Measurements from ENCODE around the gene GALNT14. TPM values are rescaled to one million over a fixed set of nuclear protein-coding genes. Genes with fewer than 3 reads are reported as not detected.

The GALNT14 gene
- total and polyA plus RNA-seq, 9 donors, result 0.28 to 9.8 (median 1.6) TPM; not detected in 3

DNA sequence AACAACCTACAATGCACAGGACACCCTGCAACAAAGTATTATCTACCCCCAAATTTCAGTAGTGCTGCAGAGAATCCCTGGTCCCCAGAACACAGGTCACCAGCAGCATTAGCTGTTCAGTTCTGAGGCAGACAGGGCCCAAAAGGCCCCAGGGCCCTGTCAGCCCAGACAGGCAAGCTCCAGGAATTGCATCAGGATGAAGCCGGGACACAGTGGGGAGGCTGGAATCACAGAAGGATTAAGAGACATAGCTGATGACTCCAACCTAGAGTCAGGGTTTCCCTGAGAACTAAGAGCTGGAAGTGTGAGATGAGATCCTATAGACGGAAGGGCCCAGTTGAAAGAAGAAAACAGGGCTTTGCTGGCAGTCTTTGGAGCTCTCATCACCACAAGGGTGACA, 148.1 kb downstream of the GALNT14 start:
- Histone ChIP-seq H3K4me1 (ENCODE audit: insufficient read depth) (peaks cover 2% of the 10 kb centered on the region), H3K27me3 (no peaks in the 10 kb centered on the region), H3K4me3 (no peak overlapping the region), H3K36me3 (no peaks in the 10 kb centered on the region), H3K9me3 (no peaks in the 10 kb centered on the region), H3K27ac (no peak overlapping the region)
- intact Hi-C loops (cut with DNase I), result no loop called here
- no peak for DNase-seq
- WGBS, 3 donors, result 91 to 100% (median 98%) methylated on average over 2 of the region's 2 CpGs
- TF ChIP-seq EP300 (IDR thresholded peaks at IDR 0.05) (no peak), POLR2A (IDR thresholded peaks at IDR 0.05) (no peak), CTCF (IDR thresholded peaks at IDR 0.05) (no peak)

DNA sequence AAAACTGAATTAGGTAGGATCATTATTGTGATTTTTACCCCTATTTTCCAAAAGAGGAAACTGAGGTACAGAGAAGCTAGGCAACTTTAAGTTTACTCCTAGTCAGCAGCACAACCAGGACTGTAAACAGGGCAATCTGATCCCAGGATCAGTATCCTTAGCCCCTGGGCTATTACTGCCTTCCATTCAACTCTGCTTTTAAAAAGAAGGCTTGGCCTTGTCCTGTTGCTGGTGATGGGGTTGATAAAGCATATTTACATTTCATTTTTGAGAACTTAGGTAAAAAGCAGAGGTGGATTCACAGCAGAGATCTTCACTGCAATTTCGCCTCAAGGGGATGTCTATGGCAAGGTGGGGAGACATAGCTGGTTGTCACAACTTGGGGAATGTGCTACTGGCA, 148.5 kb downstream of the GALNT14 start:
- DNase-seq, result no peak
- Histone ChIP-seq H3K4me1 (ENCODE audit: insufficient read depth) (peaks cover 2% of the 10 kb centered on the region), H3K27me3 (no peaks in the 10 kb centered on the region), H3K4me3 (no peak overlapping the region), H3K36me3 (no peaks in the 10 kb centered on the region), H3K27ac (no peak overlapping the region), H3K9me3 (no peaks in the 10 kb centered on the region)
- no peak for TF ChIP-seq CTCF (IDR thresholded peaks at IDR 0.05)
- TF ChIP-seq POLR2A (IDR thresholded peaks at IDR 0.05), result no peak
- no peak for TF ChIP-seq EP300 (IDR thresholded peaks at IDR 0.05)
- intact Hi-C loops (cut with DNase I), result no loop called here
- WGBS, 3 donors, result 92 to 100% (median 100%) methylated on average over 1 of the region's 1 CpG

GRCh38 chr2:30987566-30987965, 150.7 kb downstream of the GALNT14 start:
- intact Hi-C loops (cut with DNase I), result no loop called here
- WGBS, 3 donors, result 21 to 35% (median 27%) methylated on average over 6 of the region's 6 CpGs
- H3K27me3 ChIP-seq, result no peaks in the 10 kb centered on the region
- no peaks in the 10 kb centered on the region for H3K9me3 ChIP-seq
- no peak overlapping the region for H3K4me3 ChIP-seq
- no peaks in the 10 kb centered on the region for H3K36me3 ChIP-seq
- TF ChIP-seq CTCF (IDR thresholded peaks at IDR 0.05), result no peak
- TF ChIP-seq EP300 (IDR thresholded peaks at IDR 0.05), result no peak
- TF ChIP-seq POLR2A (IDR thresholded peaks at IDR 0.05), result no peak
- no peak for DNase-seq
- H3K4me1 ChIP-seq (ENCODE audit: insufficient read depth), result peaks cover 2% of the 10 kb centered on the region
- no peak overlapping the region for H3K27ac ChIP-seq

DNA sequence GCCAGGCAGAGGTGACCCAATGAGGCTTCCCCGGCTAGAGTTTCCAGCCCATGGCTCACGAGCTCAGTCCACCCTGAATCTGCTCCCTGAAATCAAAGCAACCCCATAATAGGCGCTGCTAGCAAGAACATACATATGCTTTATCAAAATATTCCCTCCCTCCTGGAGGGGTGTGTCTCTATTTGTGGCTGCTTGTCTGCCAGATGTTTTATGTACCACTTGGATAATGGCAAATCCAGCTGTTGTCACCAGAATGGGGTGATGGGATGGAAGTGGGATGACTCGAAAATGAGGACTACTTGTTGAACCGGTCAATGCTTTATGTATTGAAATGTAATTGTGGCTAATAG, 152.0 kb downstream of the GALNT14 start:
- no peak for DNase-seq
- no peak for TF ChIP-seq EP300 (IDR thresholded peaks at IDR 0.05)
- TF ChIP-seq CTCF (IDR thresholded peaks at IDR 0.05), result no peak
- no peak for TF ChIP-seq POLR2A (IDR thresholded peaks at IDR 0.05)
- H3K27me3 ChIP-seq, result no peaks in the 10 kb centered on the region
- whole genome bisulfite sequencing, 3 donors, result 25 to 56% (median 51%) methylated on average over 5 of the region's 5 CpGs
- no peak overlapping the region for H3K27ac ChIP-seq
- intact Hi-C loops (cut with DNase I), result no loop called here
- H3K36me3 ChIP-seq, result no peaks in the 10 kb centered on the region
- H3K4me3 ChIP-seq, result no peak overlapping the region
- H3K9me3 ChIP-seq, result no peaks in the 10 kb centered on the region
- peaks cover 2% of the 10 kb centered on the region for H3K4me1 ChIP-seq (ENCODE audit: insufficient read depth)

All from ovary (tissue), 9 donors.